MCF 10A (cell line): ENCODE results near the gene TPT1. TPM values are rescaled to one million over a fixed set of nuclear protein-coding genes. Genes with fewer than 3 reads are reported as not detected.

Experiments
- BruUV-seq: library from RNA; stranded (reverse); fragments of 400-500 nt; replicated peaks from 2 replicates; lab custom pipeline; 2021; lab: Mats Ljungman, UMichigan
- CTCF ChIA-PET: fragments of 300-600 bp; sonication (Branson Sonifier 250); formaldehyde crosslinking; extraction: SDS; loops from one replicate; lab custom pipeline; 2021; ENCODE audit warnings: antibody characterized with exemption, inconsistent platforms; lab: Yijun Ruan, JAX
- POLR2A ChIA-PET: fragments of 300-600, 350-650 bp; sonication (Branson Sonifier 250); formaldehyde crosslinking; extraction: SDS; loops from one replicate; lab custom pipeline; 2020; ENCODE audit warnings: antibody characterized with exemption, inconsistent platforms; lab: Yijun Ruan, JAX
- DNase-seq: peaks from one replicate; pipeline ENCODE4 v3.0.0-alpha.2; 2018; ENCODE audit not compliant: unreplicated experiment
- H3K27ac Mint-ChIP-seq: one replicate; pipeline ENCODE4 v1.8.0; 2022; ENCODE audit warnings: mild to moderate bottlenecking, low read depth, mixed read lengths; ENCODE audit not compliant: unreplicated experiment
- H3K27me3 Mint-ChIP-seq: one replicate; pipeline ENCODE4 v1.8.0; 2022; ENCODE audit warnings: mixed read lengths; ENCODE audit not compliant: insufficient read depth, unreplicated experiment
- H3K36me3 Mint-ChIP-seq: one replicate; pipeline ENCODE4 v1.8.0; 2022; ENCODE audit warnings: mild to moderate bottlenecking, moderate library complexity, mixed read lengths; ENCODE audit not compliant: insufficient read depth, unreplicated experiment
- H3K4me1 Mint-ChIP-seq: one replicate; pipeline ENCODE4 v1.8.0; 2022; ENCODE audit warnings: mixed read lengths; ENCODE audit not compliant: insufficient read depth, unreplicated experiment
- H3K4me3 Mint-ChIP-seq: one replicate; pipeline ENCODE4 v1.8.0; 2022; ENCODE audit warnings: mild to moderate bottlenecking, moderate library complexity, mixed read lengths; ENCODE audit not compliant: unreplicated experiment
- H3K9me3 Mint-ChIP-seq: one replicate; pipeline ENCODE4 v1.8.0; 2022; ENCODE audit warnings: mixed read lengths; ENCODE audit not compliant: unreplicated experiment
- intact Hi-C: fragments of 100-400 bp; cut with micrococcal nuclease; formaldehyde crosslinking; loops from 2 replicates; pipeline ENCODE4 v1.14.1; 2022
- total RNA-seq: library from RNA; stranded (reverse); gene quantifications from 2 replicates; pipeline ENCODE4 v1.2.3, GENCODE V29; 2022
- TF ChIP-seq, protein P1 (sequence below): fragments of 200-600 bp; IDR thresholded peaks from one replicate; pipeline ENCODE4 v1.8.0; 2022; ENCODE audit warnings: antibody characterized with exemption, mild to moderate bottlenecking; ENCODE audit not compliant: unreplicated experiment

TPT1 gene
- total RNA-seq, 1 experiment from 2014 or later = 4,896 TPM

- TF ChIP-seq, protein P1, sequence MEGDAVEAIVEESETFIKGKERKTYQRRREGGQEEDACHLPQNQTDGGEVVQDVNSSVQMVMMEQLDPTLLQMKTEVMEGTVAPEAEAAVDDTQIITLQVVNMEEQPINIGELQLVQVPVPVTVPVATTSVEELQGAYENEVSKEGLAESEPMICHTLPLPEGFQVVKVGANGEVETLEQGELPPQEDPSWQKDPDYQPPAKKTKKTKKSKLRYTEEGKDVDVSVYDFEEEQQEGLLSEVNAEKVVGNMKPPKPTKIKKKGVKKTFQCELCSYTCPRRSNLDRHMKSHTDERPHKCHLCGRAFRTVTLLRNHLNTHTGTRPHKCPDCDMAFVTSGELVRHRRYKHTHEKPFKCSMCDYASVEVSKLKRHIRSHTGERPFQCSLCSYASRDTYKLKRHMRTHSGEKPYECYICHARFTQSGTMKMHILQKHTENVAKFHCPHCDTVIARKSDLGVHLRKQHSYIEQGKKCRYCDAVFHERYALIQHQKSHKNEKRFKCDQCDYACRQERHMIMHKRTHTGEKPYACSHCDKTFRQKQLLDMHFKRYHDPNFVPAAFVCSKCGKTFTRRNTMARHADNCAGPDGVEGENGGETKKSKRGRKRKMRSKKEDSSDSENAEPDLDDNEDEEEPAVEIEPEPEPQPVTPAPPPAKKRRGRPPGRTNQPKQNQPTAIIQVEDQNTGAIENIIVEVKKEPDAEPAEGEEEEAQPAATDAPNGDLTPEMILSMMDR = no peak
- no TSS peak for BruUV-seq
- H3K4me1 Mint-ChIP-seq = peaks cover 61% of the 10 kb centered on the region
- no peak overlapping the region for H3K4me3 Mint-ChIP-seq
- CTCF ChIA-PET = interaction anchor here (0.7 to 1.5 kb wide), 2 partner anchors 51 to 1419 kb away, joined by 3 to 4 read pairs; no protein-coding TSS in a partner anchor
- POLR2A ChIA-PET = interaction anchor here (0.5 to 7.5 kb wide), 22 partner anchors 9 to 868 kb away, joined by 3 to 104 read pairs (median 3); partner anchors contain the start of genes COG3 and TPT1
- H3K27me3 Mint-ChIP-seq = no peaks in the 10 kb centered on the region
- H3K9me3 Mint-ChIP-seq = no peaks in the 10 kb centered on the region
- intact Hi-C loops = no loop called here
- peak; percentile 89 for DNase-seq
- peak overlapping the region; percentile 89 for H3K27ac Mint-ChIP-seq
- H3K36me3 Mint-ChIP-seq = peaks cover 40% of the 10 kb centered on the region
These were observed 8.8 kb downstream of the TPT1 start for GRCh38 chr13:45332036-45332830.

GRCh38 chr13:45331692-45332035 is 9.3 kb downstream of the TPT1 start:
- Mint-ChIP-seq H3K27me3 (no peaks in the 10 kb centered on the region), H3K4me1 (peaks cover 56% of the 10 kb centered on the region)

GRCh38 chr13:45331123-45331619 is 9.8 kb downstream of the TPT1 start:
- H3K27me3 Mint-ChIP-seq = no peaks in the 10 kb centered on the region
- H3K9me3 Mint-ChIP-seq = no peaks in the 10 kb centered on the region
- peaks cover 51% of the 10 kb centered on the region for H3K4me1 Mint-ChIP-seq
- CTCF ChIA-PET = interaction anchor here (1.5 kb wide), 1 partner anchor 50 kb away, joined by 4 read pairs; no protein-coding TSS in a partner anchor
- DNase-seq = no peak
- intact Hi-C loops = no loop called here
- peaks cover 29% of the 10 kb centered on the region for H3K36me3 Mint-ChIP-seq
- TF ChIP-seq, protein P1 = no peak
- H3K27ac Mint-ChIP-seq = no peak overlapping the region
- no TSS peak for BruUV-seq
- POLR2A ChIA-PET = interaction anchor here (0.6 to 7.5 kb wide), 12 partner anchors 8 to 760 kb away, joined by 3 to 104 read pairs (median 4); partner anchors contain the start of gene TPT1
- no peak overlapping the region for H3K4me3 Mint-ChIP-seq

More at GRCh38 chr13:45331692-45332035, 9.3 kb downstream of the TPT1 start:
- intact Hi-C loops = no loop called here
- DNase-seq = no peak
- Mint-ChIP-seq H3K27ac (peak overlapping the region; percentile 89), H3K36me3 (peaks cover 34% of the 10 kb centered on the region), H3K9me3 (no peaks in the 10 kb centered on the region), H3K4me3 (no peak overlapping the region)
- CTCF ChIA-PET = interaction anchor here (0.7 to 1.5 kb wide), 2 partner anchors 50 to 1418 kb away, joined by 3 to 4 read pairs; no protein-coding TSS in a partner anchor
- POLR2A ChIA-PET = interaction anchor here (0.5 to 7.5 kb wide), 18 partner anchors 9 to 868 kb away, joined by 3 to 104 read pairs (median 3); partner anchors contain the start of gene TPT1
- no TSS peak for BruUV-seq
- TF ChIP-seq, protein P1 = no peak

DNA sequence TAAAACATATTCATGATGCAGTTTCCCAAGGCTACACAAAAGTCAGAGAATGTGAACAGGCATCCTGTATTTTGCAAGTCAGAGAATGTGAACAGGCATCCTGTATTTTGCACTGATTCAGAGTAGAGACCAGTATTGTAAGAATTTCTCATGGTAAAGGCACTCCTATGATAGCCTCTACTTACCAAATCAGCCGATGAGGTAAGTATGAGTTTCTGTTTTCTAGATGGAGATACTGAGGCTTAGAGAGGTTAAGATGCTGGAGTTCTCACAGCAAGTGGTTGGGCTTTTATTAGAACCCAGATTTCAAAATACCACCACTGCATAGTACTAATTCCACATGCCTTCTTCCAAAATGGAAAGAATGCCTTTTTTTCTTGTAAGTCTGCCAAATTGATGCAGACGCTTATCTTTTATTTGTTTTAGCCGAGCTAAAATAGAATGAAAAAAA is 12.3 kb downstream of the TPT1 start:
- BruUV-seq = no TSS peak
- TF ChIP-seq, protein P1 = no peak
- Mint-ChIP-seq H3K4me3 (no peak overlapping the region), H3K4me1 (peaks cover 39% of the 10 kb centered on the region), H3K36me3 (peaks cover 7% of the 10 kb centered on the region), H3K27ac (no peak overlapping the region), H3K27me3 (no peaks in the 10 kb centered on the region), H3K9me3 (no peaks in the 10 kb centered on the region)
- DNase-seq = no peak
- CTCF ChIA-PET = no interaction called here
- POLR2A ChIA-PET = interaction anchor here (1.5 to 7.5 kb wide), 3 partner anchors 13 to 282 kb away, joined by 4 to 104 read pairs (median 7); partner anchors contain the start of gene TPT1
- intact Hi-C loops = no loop called here
